GM06990 (cell line): Measurements from ENCODE around the gene MED9.

ENCODE experiments used
- DNase-seq: peaks from one replicate; pipeline ENCODE4 v3.0.0-alpha.2; 2011; ENCODE audit not compliant: insufficient read length; ENCODE audit errors: extremely low read depth
- H3K27me3 ChIP-seq: replicated peaks from 2 replicates; pipeline ENCODE4 v1.6.0; 2011; ENCODE audit warnings: low read length; ENCODE audit not compliant: control insufficient read depth, insufficient read depth
- H3K36me3 ChIP-seq: 2 replicates; pipeline ENCODE4 v1.5.1; 2011; ENCODE audit warnings: low read length; ENCODE audit not compliant: control insufficient read depth, insufficient read depth
- H3K4me3 ChIP-seq: replicated peaks from 2 replicates; pipeline ENCODE4 v1.5.1; 2011; ENCODE audit warnings: low read depth, mild to moderate bottlenecking, control low read depth, low read length
- TF ChIP-seq, protein P1 (sequence below): IDR thresholded peaks from 2 replicates; pipeline ENCODE4 v1.5.1; 2011; ENCODE audit warnings: low read length, control low read depth, mild to moderate bottlenecking, inconsistent platforms; ENCODE audit not compliant: insufficient read depth, poor library complexity, severe bottlenecking

The MED9 gene

DNA sequence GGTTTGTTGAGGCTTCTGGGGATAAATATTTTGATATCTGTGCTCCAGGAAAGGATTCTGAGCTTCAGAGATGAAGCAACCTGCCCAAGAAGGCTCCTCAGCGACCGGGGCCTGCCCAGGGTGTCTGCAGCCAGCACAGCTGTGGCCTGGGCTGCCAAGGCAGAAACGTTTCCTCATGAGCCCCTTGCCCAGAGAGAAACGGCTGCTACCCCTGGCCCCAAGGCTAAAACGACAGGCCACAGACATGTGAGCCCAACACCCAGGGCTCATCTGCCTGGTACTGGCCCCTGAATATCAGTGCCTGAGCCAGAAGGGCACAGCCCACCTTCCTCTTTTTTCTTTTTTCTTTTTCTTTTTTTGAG lies 64.8 kb downstream of the MED9 start:
- no peaks in the 10 kb centered on the region for H3K36me3 ChIP-seq
- no peak overlapping the region for H3K4me3 ChIP-seq
- no peaks in the 10 kb centered on the region for H3K27me3 ChIP-seq
- TF ChIP-seq, protein P1, sequence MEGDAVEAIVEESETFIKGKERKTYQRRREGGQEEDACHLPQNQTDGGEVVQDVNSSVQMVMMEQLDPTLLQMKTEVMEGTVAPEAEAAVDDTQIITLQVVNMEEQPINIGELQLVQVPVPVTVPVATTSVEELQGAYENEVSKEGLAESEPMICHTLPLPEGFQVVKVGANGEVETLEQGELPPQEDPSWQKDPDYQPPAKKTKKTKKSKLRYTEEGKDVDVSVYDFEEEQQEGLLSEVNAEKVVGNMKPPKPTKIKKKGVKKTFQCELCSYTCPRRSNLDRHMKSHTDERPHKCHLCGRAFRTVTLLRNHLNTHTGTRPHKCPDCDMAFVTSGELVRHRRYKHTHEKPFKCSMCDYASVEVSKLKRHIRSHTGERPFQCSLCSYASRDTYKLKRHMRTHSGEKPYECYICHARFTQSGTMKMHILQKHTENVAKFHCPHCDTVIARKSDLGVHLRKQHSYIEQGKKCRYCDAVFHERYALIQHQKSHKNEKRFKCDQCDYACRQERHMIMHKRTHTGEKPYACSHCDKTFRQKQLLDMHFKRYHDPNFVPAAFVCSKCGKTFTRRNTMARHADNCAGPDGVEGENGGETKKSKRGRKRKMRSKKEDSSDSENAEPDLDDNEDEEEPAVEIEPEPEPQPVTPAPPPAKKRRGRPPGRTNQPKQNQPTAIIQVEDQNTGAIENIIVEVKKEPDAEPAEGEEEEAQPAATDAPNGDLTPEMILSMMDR: no peak
- DNase-seq: no peak
